Epithelial cell of prostate (primary cell): ENCODE results near the gene STPG3.

Experiments
- DNase-seq: peaks from one replicate; pipeline ENCODE4 v3.0.0-alpha.2; 2011; ENCODE audit warnings: low read depth, low spot score
- H3K27ac ChIP-seq: fragments of 450-650 bp; 2 replicates; pipeline ENCODE4 v1.5.1; 2017; ENCODE audit warnings: mild to moderate bottlenecking

STPG3 gene

DNA sequence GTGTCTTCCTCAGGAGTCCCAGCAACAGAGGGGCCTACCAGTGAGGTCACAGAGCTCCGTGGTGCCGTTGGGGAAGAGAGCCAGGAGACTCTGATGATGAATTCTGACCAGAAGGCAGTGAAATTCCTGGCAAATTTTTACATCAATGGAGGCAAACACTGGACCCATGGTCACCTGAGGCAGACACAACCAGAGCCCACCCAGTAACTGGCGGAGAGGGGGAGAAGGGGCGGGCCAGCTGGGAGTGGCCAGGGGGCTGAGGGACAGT, at the start of gene STPG3:
Gene STPG3, plus strand, starts transcription at position 93 of the 268 bp plus-strand sequence. Its CDS starts 1 bp downstream, at position 94.
- no peak within 1 kb of the TSS for H3K27ac ChIP-seq
- DNase-seq: no peak

DNA sequence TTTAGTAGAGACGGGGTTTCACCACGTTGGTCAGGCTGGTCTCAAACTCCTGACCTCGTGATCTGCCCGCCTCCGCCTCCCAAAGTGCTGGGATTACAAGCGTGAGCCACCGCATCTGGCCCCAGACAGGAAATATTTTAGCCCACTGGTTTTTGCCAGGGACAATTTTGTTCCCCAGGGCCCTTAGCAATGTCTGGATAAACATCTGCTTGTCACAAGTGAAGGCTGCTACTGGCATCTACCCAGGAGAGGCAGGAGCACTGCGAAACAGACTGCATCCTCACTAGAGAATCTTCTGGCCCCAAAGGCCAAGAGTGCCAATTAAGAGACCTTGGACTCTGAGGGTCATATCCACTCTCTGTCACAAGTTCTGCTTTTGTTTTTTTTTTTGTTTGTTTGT, 48.1 kb upstream of the STPG3 start:
- H3K27ac ChIP-seq: no peak overlapping the region

DNA sequence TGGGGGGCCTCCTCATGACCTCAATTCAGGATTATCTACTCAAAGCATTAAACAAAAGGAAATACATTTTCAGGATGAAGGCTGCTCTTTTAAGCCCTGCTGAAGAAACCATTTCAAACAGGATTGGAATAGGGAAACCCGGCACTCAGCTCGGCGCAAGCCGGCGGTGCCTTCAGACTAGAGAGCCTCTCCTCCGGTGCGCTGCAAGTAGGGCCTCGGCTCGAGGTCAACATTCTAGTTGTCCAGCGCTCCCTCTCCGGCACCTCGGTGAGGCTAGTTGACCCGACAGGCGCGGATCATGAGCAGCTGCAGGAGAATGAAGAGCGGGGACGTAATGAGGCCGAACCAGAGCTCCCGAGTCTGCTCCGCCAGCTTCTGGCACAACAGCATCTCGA, 46.4 kb upstream of the STPG3 start:
- no peak for DNase-seq
- H3K27ac ChIP-seq: peak overlapping the region; percentile 57

More for the DNA sequence above, 48.1 kb upstream of the STPG3 start:
- no peak for DNase-seq

DNA sequence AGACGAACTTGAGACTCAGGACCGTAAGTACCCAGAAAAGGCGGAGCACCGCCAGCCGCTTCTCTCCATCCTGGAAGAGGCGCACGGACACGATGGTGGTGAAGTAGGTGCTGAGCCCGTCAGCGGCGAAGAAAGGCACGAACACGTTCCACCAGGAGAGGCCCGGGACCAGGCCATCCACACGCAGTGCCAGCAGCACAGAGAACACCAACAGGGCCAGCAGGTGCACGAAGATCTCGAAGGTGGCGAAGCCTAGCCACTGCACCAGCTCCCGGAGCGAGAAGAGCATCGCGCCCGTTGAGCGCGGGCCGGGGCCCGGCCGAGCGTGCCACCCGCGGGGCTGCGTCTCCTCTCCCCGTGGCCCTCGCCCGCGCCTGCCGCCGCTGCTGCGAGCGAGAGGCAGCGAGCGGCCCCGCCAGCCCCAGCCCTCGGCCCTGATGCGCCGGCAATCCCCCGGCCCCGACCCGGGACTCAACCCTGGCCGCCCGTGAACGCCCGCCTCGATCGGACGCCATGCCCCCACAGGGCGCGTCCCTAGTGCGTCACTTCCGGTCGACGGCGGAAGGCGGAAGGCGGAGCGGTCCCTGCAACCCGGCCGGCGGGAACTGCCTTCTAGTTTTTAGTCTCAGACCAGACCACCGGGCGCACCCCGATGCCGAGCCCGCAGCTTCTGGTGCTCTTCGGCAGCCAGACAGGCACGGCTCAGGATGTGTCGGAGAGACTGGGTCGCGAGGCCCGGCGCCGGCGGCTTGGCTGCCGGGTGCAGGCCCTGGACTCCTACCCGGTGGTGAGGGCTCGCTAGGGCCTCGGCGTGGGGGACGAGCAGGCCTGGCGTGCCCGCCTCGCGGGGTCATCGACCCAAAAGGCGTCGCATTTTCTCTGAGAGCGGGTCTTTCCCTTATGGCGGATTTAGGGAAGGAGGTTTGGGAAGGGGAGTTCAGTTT, 45.7 kb upstream of the STPG3 start, which contains the start of the genes NDOR1 and TMEM203:
Gene NDOR1, plus strand, starts transcription at position 575 of the 944 bp plus-strand sequence. Its CDS starts 78 bp downstream, at position 653.
Gene TMEM203, minus strand, starts transcription at position 523 of the 944 bp plus-strand sequence. Its CDS starts 234 bp downstream, at position 289.
- peak within 1 kb of the TSS; percentile 57 for H3K27ac ChIP-seq
- DNase-seq: peak; percentile 36

DNA sequence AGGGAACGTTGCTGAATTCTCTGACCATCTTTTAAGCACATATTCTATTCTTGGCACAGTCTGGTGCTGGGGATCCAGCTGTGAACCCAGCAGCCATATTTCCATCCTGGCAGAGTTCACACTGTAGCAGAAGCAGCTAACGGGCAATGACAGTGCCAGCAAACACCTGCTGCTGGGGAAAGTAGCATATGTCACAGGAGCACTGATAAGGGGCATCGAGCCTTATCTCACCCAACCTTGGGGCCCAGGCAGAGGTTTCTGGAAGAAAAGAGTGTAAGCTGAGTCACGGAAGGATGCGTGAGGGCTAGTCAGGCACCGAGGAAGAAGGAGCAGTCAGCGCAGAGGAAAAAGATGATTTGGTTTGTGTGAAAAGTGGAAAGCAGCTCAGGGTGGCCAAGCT, 44.5 kb upstream of the STPG3 start:
- H3K27ac ChIP-seq: no peak overlapping the region
- no peak for DNase-seq

DNA sequence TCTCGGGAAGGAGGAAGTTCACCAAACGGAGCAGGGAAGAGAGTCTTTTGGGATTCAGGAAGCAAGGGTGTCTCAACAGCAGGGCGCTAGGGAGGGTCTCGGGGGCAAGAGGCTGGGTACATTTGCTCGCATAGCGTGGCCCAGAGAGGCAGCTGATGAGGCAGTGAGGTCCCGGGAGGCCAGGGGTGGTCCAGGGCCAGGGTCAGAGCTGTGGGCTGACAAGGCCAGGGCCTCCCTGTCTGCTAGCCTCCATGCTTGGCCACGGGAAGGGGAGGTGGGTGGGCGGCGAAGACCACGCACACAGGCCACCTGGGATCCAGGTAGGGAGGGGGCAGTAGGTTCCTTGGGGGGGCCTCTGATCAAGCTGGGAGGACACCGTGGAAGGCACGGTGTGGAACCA, 39.6 kb upstream of the STPG3 start:
- no peak overlapping the region for H3K27ac ChIP-seq
- no peak for DNase-seq

DNA sequence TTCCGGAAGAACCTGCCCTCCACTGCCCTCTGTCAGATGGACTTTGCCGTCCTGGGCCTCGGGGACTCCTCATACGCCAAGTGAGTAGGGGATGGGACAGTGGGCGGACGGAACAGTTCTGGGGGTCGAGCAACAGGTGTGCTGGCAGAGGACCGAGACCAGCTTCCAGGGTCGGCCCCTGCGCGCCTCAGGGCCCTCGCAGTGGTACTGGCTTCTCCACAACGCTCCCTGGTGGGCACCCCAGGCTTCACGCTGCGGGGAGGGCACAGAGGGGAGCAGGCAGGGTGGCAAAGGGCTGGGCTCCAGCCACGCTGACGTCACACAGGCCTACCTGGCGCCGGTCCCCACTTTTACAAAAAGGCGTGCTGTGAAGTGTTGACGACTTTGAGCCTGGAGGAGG, 38.6 kb upstream of the STPG3 start:
- no peak overlapping the region for H3K27ac ChIP-seq
- DNase-seq: no peak

DNA sequence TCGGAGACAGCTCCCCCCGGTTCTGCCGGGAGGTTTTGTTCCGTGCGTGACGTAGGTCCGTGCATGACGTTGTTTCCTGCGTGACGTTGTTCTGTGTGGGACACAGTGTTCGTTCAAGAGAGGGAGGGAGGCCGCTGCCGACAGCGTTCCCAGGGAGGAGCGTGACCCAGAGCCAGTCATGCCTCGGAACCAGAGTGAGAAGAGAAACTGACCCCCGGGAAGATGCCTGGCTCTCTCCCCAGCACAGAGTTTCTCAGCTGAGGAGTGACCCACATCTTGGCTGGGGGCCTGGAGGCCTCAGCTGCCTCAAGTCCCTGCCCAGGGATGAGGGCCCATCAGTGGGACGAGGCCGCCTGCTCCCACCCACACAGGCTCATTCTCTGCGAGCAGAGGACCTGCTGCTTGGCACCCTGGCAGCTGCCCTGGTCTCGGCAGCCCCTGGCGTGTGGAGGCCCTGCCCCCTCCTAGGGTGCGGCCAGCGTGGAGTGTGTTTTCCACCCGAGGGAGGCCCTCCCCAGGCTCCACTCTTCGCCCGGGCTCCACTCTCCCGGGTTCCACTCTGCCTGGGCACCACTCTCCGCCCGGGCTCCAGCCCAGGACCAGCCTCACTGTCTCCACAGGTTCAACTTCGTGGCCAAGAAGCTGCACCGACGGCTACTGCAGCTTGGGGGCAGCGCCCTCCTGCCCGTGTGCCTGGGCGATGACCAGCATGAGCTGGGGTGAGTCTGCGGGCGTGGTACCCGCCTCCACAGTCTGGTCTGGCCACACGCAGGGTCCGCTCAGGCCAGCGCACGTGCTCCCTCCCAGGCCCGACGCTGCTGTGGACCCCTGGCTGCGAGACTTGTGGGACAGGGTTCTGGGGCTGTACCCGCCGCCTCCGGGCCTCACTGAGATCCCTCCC, 37.7 kb upstream of the STPG3 start:
- no peak for DNase-seq
- no peak overlapping the region for H3K27ac ChIP-seq

DNA sequence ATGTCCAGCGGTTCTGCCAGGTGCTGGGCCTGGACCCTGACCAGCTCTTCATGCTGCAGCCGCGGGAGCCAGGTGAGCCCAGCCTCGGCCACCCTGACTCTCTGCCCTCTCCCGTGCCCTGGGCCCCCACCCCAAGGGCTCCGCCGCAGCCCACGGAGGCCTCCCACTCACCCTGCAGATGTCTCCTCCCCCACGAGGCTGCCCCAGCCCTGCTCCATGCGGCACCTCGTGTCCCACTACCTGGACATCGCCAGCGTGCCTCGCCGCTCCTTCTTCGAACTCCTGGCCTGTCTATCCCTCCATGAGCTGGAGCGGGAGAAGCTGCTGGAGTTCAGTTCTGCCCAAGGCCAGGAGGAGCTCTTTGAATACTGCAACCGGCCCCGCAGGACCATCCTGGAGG, 36.5 kb upstream of the STPG3 start:
- no peak for DNase-seq
- no peak overlapping the region for H3K27ac ChIP-seq

DNA sequence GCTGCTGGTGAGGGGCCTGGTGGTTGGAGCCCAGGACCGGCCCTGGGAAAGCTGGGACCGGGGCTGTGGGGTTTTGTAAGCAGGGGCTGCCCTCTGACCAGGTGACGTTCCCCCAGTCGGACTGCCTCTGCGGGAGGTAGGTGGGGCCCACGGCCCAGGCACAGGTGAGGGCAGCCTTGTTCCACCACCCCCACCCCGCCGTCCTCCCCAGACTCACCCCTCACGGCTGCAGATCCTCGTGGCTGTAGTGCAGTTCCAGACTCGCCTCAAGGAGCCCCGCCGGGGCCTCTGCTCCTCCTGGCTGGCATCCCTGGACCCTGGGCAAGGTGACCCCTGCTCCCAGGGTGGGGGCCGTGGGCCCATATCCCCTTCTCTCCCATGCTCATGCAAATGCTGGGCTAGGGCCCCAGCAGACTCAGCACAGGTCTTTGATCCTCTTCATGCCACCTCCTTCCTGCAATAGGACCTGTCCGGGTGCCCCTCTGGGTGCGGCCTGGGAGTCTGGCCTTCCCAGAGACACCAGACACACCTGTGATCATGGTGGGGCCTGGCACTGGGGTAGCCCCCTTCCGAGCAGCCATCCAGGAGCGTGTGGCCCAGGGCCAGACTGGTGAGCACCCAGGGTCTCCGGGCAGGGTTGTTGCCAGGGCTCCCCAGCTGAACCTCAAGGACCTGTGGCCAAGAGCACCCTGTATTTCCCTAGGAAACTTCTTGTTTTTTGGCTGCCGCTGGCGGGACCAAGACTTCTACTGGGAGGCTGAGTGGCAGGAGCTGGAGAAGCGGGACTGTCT, 35.7 kb upstream of the STPG3 start:
- H3K27ac ChIP-seq: no peak overlapping the region
- DNase-seq: no peak

DNA sequence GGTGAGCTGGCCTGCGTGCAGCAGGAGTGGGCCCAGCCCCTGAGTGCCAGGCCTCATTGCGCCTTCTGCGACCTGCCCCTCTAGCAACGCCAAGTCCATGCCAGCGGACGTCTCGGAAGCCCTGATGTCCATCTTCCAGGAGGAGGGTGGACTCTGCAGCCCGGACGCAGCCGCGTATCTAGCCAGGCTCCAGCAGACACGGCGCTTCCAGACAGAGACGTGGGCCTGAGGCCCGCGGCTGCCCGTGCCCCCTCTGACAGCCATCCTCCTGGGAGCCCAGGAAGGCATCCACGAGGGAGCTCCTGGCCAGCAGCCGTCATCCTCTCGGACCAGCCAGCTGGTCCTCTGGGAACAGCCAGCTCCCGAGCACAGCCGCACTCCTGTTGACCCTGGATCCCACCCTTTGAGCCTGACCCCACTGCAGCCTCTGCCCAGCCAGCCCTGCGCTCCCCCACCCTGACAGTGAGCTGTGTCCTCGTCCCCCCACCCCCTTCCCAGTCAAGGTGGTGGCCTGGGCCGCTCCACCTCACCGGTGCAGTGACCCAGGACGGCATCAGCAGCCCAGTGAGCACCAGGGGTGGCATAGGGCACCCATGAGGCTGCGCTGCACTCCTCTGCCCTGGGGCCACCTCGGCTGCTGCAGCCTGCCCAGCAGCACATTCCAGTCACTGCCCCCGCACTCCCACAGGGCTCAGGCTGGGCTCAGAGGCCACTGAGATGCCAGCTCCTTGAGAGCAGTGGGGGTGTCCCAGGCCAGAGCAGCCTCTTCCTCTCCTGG, 34.7 kb upstream of the STPG3 start:
- no peak overlapping the region for H3K27ac ChIP-seq
- no peak for DNase-seq

DNA sequence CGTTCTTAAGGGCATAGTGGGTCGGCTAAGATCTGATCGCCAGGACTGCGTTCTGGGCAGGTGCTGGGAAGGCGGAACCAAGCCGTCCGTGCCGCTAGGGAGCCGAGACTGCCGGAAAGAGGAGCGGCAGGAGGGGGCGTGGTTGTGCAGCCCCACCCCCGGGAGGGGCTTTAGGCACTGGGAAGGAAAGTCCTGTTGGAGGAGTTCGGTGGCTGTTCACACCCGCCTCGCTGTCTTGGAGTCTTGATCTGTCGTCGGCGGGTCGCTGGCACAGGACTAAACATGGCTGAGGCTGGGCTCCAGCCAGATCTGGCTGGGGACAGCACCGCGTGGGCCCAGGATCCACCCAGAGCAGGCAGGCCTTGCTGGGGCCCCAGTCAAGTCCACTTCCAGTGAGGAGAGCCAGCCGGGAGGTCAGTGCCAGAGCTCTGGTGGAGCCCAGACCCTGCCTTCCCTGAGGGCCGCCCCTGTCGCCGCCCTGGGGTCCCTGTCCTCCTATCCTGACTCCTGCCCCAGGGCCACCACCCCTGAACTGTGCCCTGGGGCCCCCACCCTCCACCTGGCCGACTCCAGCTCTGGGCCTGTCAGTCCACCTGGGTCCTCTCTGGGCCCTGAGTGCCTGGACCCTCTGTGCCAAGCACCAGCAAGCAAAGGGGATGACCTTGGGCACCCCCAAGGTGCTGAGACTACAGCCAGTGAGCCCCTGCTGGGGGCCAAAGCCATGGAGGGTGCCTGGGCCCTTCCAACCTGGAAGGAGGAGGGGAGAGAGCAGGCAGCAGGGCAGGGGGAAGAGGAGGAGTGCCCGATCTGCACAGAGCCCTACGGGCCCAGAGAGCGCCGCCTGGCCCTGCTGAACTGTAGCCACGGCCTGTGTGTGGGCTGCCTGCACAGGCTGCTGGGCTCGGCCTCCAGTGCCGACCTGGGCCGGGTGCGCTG, 33.5 kb upstream of the STPG3 start:
- peak overlapping the region; percentile 62 for H3K27ac ChIP-seq
- DNase-seq: no peak

DNA sequence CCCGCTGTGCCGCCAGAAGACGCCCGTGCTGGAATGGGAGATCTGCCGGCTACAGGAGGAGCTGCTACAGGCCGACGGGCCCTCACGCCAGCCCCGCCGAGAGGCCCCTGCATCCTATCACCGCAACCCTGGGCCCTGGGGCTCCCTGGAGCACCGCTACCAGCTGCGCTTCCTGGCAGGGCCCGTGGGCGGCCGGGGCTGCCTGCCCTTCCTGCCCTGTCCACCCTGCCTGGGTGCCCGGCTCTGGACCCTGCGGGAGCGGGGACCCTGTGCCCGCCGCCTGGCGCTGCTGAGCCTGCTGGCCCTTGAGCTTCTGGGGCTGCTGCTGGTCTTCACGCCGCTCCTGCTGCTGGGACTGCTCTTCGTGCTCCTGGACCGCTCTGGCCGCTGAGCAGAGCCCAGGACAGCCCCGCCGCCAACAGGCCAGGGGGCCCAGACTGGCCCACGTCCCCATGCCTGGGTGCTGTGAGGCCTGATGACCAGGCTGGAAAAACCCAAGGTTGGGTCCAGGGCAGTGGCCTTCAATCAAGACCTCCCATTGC, 32.8 kb upstream of the STPG3 start:
- H3K27ac ChIP-seq: peak overlapping the region; percentile 62
- DNase-seq: no peak

DNA sequence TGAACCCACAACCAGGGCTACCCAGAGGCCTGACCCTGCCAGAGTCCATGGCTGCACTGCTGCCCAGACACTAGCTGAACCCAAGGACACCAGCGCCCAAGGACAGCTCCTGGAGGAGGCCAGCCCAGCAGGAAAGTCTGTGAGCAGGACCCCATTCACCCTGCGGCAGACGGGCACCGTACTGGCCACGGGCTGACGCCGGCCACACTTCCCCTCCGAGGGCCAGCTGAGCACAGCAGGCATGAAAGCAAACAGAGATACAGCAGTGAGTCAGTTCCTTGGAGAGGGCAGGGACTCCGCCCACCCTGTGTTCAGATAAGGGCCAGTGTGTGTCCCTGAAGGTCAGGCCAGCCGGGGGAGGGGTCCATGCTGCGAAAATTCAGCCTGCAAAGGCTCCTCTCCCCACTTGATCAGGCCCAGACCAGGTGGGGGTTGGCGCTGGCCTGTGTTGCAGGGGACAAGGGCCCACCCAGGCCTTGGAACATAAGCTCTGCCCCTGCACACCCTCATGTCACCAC, 32.3 kb upstream of the STPG3 start:
- H3K27ac ChIP-seq: no peak overlapping the region
- DNase-seq: no peak

DNA sequence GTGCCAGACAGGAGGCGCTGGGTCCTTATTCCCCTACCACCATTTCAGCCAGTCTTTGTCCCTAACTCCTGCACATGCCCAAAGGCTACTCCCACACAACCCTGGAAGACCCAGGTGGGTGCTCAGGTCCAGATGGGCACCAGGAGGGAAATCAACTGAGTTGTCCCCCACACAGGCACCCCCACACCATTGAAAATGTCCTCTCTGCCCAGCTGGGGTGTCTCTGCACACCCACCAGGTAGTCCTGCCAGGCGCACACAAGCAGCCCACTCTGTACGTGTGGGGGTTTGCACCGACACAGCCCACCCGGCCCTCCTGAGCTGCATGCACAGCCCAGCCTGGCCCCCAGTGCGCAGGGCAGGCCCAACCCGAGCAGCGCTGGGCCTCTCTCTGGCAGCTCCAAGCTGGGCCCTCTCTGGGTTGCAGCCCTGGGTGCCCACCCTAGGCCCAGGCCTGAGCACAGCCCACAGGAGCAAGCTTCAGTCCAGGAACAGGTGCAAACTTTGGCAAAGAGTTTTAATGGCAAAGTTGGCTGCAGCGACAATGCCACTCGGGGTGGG, 31.2 kb upstream of the STPG3 start:
- no peak overlapping the region for H3K27ac ChIP-seq
- DNase-seq: no peak

DNA sequence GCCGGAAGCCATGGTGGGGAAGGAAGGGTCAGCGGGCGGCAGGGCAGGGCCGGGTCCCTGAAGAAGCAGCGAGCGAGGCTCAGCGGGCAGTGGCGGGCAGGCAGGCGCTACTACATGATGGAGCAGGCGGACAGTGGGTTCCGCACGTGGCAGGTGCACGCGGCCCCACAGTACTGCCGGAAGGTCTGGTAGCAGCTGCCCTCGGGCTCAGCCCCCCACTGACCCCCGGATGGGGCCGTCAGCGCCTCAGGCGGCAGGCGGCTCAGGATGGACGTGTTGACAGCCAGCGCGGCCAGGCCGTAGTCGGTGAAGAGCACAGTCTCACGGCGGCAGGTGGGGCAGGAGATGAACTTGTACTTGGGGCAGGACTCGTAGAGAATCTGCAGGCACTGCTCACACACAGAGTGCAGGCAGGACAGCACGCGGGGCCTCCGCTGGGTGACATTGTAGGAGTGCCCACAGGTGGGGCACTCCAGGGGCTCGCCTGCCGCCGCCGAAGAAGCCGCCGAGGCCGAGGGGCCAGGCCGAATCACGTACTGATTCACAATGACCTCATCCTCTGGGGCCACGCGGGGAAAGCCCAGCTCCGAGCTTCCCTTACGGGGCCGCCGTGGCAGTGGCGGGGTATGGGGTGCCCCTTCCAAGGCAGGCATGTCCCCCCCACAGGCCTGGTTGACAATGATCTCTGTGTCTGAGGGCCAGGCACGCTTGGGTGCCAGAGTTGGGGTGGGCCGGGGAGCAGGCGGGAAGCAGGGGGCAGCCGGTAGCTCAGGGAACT, 30.6 kb upstream of the STPG3 start:
- H3K27ac ChIP-seq: no peak overlapping the region
- no peak for DNase-seq

DNA sequence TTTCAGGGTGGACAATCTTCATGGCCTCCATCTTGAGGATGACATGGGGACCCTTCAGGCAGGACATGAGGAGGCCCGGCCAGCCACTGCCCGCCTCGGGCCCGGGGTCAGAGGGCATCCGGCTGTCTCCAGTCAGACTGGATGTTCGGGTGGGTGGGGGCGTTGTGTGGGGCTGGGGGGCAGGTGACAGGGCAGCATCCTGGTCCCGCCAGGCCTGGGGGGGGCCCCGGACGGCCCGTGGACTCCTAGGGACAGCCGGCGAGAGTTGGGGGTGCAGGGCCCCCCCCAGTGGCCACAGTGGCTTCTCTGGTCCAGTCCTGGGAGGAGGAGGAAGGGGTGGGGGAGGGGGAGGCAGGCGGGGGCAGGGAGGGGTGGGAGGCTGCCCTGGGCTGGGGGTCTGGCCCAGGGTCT, 30.0 kb upstream of the STPG3 start:
- H3K27ac ChIP-seq: no peak overlapping the region
- DNase-seq: no peak
